Kidney epithelial cell (primary cell): Measurements from ENCODE around the gene FBXW8. TPM values are rescaled to one million over a fixed set of nuclear protein-coding genes. Genes with fewer than 3 reads are reported as not detected.
A peak's percentile ranks its signal among the peaks of the same experiment; 100 is the strongest.

ENCODE experiments used
- DNase-seq: peaks from one replicate; pipeline ENCODE4 v3.0.0-alpha.2; 2010; ENCODE audit warnings: low read depth
- H3K27me3 ChIP-seq: 2 replicates; pipeline ENCODE4 v1.6.0; 2011; ENCODE audit warnings: low read length; ENCODE audit not compliant: control insufficient read depth, insufficient read depth
- H3K36me3 ChIP-seq: 2 replicates; pipeline ENCODE4 v1.5.1; 2011; ENCODE audit warnings: low read length; ENCODE audit not compliant: control insufficient read depth, insufficient read depth
- H3K4me3 ChIP-seq: 2 replicates; pipeline ENCODE4 v1.5.1; 2011; ENCODE audit warnings: low read depth, mild to moderate bottlenecking, control low read depth, low read length
- CTCF ChIP-seq: IDR thresholded peaks from 2 replicates; pipeline ENCODE4 v1.5.1; 2011; ENCODE audit warnings: mild to moderate bottlenecking, moderate library complexity, low read length, control low read depth, inconsistent platforms; ENCODE audit not compliant: insufficient read depth, poor library complexity, severe bottlenecking
- total RNA-seq: library from RNA; depleted of rRNA; stranded (reverse); fragments of >200 nt; gene quantifications from 2 replicates; pipeline ENCODE4 v1.2.3, GENCODE V29; 2015

Gene FBXW8
- total RNA-seq, 1 donor from 2014 or later, result 25.4 TPM

GRCh38 chr12:116916714-116917114 lies 6.0 kb downstream of the FBXW8 start:
- H3K36me3 ChIP-seq, result no peaks in the 10 kb centered on the region
- DNase-seq, result peak; percentile 88
- H3K4me3 ChIP-seq, result no peak overlapping the region

DNA sequence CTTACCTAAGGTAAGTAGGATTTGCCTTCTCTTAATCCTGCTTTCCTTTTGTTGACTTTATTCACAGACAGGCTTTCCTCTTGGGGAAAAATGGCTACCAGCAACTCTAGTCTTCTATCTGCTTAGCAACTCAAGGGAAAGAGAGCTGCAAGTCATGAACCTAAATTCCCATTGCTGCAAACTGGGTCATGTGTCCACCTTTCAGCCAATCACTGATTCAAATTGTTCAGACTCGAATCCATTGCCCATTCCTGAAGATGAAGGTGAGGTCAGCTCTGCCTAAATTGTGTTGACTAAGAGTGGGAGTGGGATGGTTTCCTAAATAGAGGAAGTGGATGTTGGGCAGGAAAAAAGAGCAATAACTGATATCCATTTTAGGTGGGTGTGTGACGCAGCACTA lies 7.7 kb downstream of the FBXW8 start:
- Histone ChIP-seq H3K36me3 (no peaks in the 10 kb centered on the region), H3K4me3 (no peak overlapping the region), H3K27me3 (no peaks in the 10 kb centered on the region)
- DNase-seq, result no peak
- TF ChIP-seq CTCF, result no peak

More at GRCh38 chr12:116916714-116917114, 6.0 kb downstream of the FBXW8 start:
- peak; percentile 52 for TF ChIP-seq CTCF
- H3K27me3 ChIP-seq, result no peaks in the 10 kb centered on the region

DNA sequence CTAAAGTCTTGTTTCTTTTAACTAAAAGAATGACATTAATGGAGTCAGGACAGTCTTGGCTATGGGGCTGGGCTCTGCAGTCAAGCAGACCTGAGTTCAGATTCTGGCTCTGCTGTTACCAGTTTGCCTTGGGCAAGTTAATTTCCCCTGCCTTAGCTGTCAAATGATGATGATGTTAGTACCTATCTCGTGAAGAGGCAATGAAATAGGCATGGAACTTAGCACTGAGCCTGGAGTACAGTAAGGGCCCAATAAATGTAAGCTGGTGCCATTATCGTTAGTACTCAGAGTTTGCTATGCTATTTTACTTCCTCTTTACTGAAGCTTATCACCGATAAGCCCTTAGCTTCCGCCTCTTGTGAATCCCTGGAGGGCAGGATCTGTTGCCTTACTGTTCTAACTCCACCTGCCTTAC lies 8.5 kb downstream of the FBXW8 start:
- H3K27me3 ChIP-seq, result no peaks in the 10 kb centered on the region
- no peak for TF ChIP-seq CTCF
- H3K4me3 ChIP-seq, result no peak overlapping the region
- H3K36me3 ChIP-seq, result no peaks in the 10 kb centered on the region
- DNase-seq, result no peak

DNA sequence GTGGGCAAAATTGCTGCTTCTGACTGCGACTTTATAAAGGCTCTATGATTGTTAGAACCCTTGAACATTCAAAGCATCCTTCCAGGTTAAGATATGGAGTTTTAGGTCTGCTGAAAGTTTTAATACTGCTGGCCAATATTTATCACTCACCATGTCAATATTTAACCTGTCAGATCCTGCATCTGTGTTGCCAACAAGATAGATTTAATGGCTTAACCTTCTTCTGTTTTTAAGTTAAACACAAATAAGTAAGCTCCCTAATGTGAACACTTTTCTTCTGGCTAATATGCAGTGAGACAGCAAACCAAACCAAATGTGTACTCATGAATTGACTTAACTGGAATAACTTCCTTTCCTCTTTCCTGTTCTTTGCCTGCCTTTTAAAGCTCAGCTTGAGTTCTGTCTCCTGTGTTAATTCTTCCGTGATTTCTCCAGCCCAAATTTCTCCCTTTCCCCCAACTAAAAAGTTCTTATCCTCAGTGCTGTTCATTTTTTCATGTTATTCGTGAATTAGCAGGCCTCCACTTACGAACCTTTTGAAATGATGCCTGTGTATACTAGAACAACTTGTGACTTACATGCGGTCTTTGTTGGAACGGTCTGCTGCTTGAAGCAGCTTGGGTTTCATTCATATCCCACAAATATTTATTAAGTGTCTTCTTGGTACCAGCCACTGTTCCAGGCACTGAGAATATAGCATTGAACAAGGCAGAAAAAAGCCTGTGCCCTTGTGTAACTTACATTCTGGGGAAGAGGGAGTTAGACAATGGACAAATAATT lies 9.1 kb downstream of the FBXW8 start:
- TF ChIP-seq CTCF, result no peak
- Histone ChIP-seq H3K4me3 (no peak overlapping the region), H3K27me3 (no peaks in the 10 kb centered on the region), H3K36me3 (no peaks in the 10 kb centered on the region)
- DNase-seq, result no peak

GRCh38 chr12:116920939-116921338 lies 10.2 kb downstream of the FBXW8 start:
- H3K36me3 ChIP-seq, result no peaks in the 10 kb centered on the region
- DNase-seq, result no peak
- TF ChIP-seq CTCF, result no peak
- H3K27me3 ChIP-seq, result no peaks in the 10 kb centered on the region
- no peak overlapping the region for H3K4me3 ChIP-seq

DNA sequence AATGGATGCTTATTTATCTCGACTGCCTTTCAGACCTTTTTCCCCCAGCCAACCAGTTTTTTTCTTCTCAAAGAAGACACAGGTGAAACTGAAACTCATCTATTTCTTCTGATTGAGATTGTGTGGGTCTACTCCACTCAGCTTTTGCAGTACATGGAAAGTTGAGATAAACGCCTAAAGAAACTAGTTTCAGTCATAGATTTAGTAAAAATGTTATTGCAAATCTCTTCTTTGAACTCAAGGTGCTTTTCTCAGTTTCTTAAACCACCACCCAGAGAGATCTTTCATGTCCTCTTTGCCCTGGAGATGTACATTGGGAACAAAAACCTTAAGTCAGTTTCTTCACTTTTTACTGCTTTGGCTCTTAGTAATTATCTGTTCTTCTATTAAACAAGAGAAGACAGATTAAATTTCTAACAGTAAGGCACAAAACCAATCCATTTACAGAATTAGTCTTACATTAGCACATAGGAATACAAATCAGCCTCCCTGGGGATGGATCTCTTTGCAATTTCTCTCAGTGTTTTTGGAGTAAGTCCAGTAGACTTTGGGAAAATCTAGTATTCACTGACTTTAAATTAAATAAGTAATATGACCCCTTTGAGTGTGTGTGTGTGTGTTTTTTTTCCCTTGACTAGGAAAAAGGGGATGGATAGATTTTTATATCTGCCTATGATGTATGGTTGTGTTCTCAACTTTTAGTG lies 11.6 kb downstream of the FBXW8 start:
- no peak for DNase-seq
- TF ChIP-seq CTCF, result no peak
- Histone ChIP-seq H3K27me3 (no peaks in the 10 kb centered on the region), H3K4me3 (no peak overlapping the region), H3K36me3 (no peaks in the 10 kb centered on the region)
